H1 (cell line): ENCODE results near the gene TRAF1. TPM values are rescaled to one million over a fixed set of nuclear protein-coding genes. Genes with fewer than 3 reads are reported as not detected.
A peak's percentile ranks its signal among the peaks of the same experiment; 100 is the strongest.

ENCODE experiments used
- CTCF ChIA-PET: fragments of 300-600 bp; sonication (Branson Sonifier 250); formaldehyde crosslinking; loops from one replicate; lab custom pipeline; 2021; ENCODE audit not compliant: partially characterized antibody; lab: Charles Lee
- POLR2A ChIA-PET: fragments of 300-600 bp; sonication (Branson Sonifier 250); formaldehyde crosslinking; loops from one replicate; lab custom pipeline; 2021; ENCODE audit warnings: inconsistent platforms; ENCODE audit not compliant: partially characterized antibody; lab: Charles Lee
- DNase-seq, 2 experiments: peaks; one replicate each; pipeline versions ENCODE4 v3.0.0 to v3.0.0-alpha.2; 2010 to 2022; ENCODE audit warnings: low spot score in 2 of 2, low read depth in 1 of 2, mixed read lengths in 1 of 2
- FAIRE-seq: peaks from 2 replicates; lab custom pipeline; 2011; peaks lifted over from hg19 to GRCh38; lab: Jason Lieb, UNC
- H2AFZ ChIP-seq: 2 replicates; pipeline ENCODE4 v1.8.1; 2012; ENCODE audit warnings: low read length, inconsistent platforms
- H2AK5ac ChIP-seq: 2 replicates; pipeline ENCODE4 v1.6.1; 2013; ENCODE audit warnings: low read depth, low read length
- H2BK120ac ChIP-seq: replicated peaks from 2 replicates; pipeline ENCODE3; 2013; ENCODE audit warnings: low read depth, low read length, inconsistent platforms
- H2BK12ac ChIP-seq: 2 replicates; pipeline ENCODE4 v1.6.1; 2013; ENCODE audit warnings: low read depth, low read length
- H2BK15ac ChIP-seq: 2 replicates; pipeline ENCODE4 v1.6.1; 2013; ENCODE audit warnings: low read length
- H2BK20ac ChIP-seq: 2 replicates; pipeline ENCODE4 v1.6.1; 2013; ENCODE audit warnings: low read length
- H2BK5ac ChIP-seq: 2 replicates; pipeline ENCODE4 v1.6.1; 2013; ENCODE audit warnings: low read depth, low read length
- H3K14ac ChIP-seq: 2 replicates; pipeline ENCODE4 v1.6.1; 2013; ENCODE audit warnings: inconsistent platforms; ENCODE audit not compliant: insufficient read length
- H3K18ac ChIP-seq: 2 replicates; pipeline ENCODE4 v1.6.1; 2013; ENCODE audit warnings: low read length; ENCODE audit errors: extremely low read depth
- H3K23ac ChIP-seq: 2 replicates; pipeline ENCODE4 v1.6.1; 2013; ENCODE audit warnings: inconsistent platforms; ENCODE audit not compliant: insufficient read length
- H3K23me2 ChIP-seq: 2 replicates; pipeline ENCODE4 v1.6.1; 2013; ENCODE audit warnings: low read depth, low read length
- H3K27ac ChIP-seq: 2 replicates; pipeline ENCODE4 v1.6.1; 2011; ENCODE audit warnings: low read depth, low read length, inconsistent platforms
- H3K27me3 ChIP-seq, 4 experiments: replicated peaks in 1 of 4; 1 replicate in 1 of 4; 2 replicates in 3 of 4; pipeline versions ENCODE4 v1.6.1 to v1.8.1; 2011 to 2013; ENCODE audit warnings: low read length in 3 of 4, mild to moderate bottlenecking in 3 of 4, inconsistent platforms in 2 of 4, mixed read lengths in 2 of 4, moderate library complexity in 1 of 4; ENCODE audit not compliant: control insufficient read depth in 3 of 4, insufficient read depth in 3 of 4; ENCODE audit errors: extremely low read depth in 1 of 4
- H3K36me3 ChIP-seq, 4 experiments: 2 replicates each; pipeline versions ENCODE4 v1.6.1 to v1.8.1; 2011 to 2013; ENCODE audit warnings: mild to moderate bottlenecking in 4 of 4, low read length in 3 of 4, moderate library complexity in 2 of 4, control low read depth in 1 of 4, inconsistent platforms in 1 of 4; ENCODE audit not compliant: insufficient read depth in 4 of 4, control insufficient read depth in 2 of 4
- H3K4ac ChIP-seq: replicated peaks from 2 replicates; pipeline ENCODE3; 2013; ENCODE audit warnings: low read length, low read depth, mixed read lengths, inconsistent platforms; ENCODE audit not compliant: insufficient read length
- H3K4me1 ChIP-seq, 4 experiments: replicated peaks in 1 of 4; 1 replicate in 1 of 4; 2 replicates in 3 of 4; pipeline versions ENCODE4 v1.6.1 to v1.8.1; 2011 to 2013; ENCODE audit warnings: low read length in 3 of 4, inconsistent platforms in 2 of 4, mixed read lengths in 1 of 4; ENCODE audit not compliant: insufficient read depth in 4 of 4, control insufficient read depth in 3 of 4
- H3K4me2 ChIP-seq, 2 experiments: 2 replicates each; pipeline versions ENCODE4 v1.6.1 to v1.8.1; 2011 to 2013; ENCODE audit warnings: low read depth in 2 of 2, low read length in 2 of 2, control low read depth in 1 of 2, inconsistent platforms in 1 of 2, mild to moderate bottlenecking in 1 of 2; ENCODE audit not compliant: insufficient read depth in 1 of 2
- H3K4me3 ChIP-seq, 4 experiments: fragments of 200-600, 300-600 bp in 1 of 4; sonication (generic), shearing (Covaris generic), sonication (Bioruptor Twin) in 1 of 4; 2 replicates each; pipeline versions ENCODE4 v1.5.1 to v1.8.1; 2011 to 2016; ENCODE audit warnings: low read length in 4 of 4, low read depth in 3 of 4, control low read depth in 2 of 4, inconsistent platforms in 2 of 4, mild to moderate bottlenecking in 2 of 4, mixed read lengths in 1 of 4, moderate library complexity in 1 of 4; ENCODE audit not compliant: insufficient read depth in 2 of 4; ENCODE audit errors: extremely low read depth in 1 of 4
- H3K56ac ChIP-seq: replicated peaks from 2 replicates; pipeline ENCODE3; 2013; ENCODE audit warnings: low read depth, mild to moderate bottlenecking, mixed read lengths, low read length, inconsistent platforms; ENCODE audit not compliant: insufficient read length
- H3K79me1 ChIP-seq: 2 replicates; pipeline ENCODE4 v1.6.1; 2013; ENCODE audit warnings: low read depth, low read length, control low read depth
- H3K79me2 ChIP-seq, 2 experiments: 2 replicates each; pipeline versions ENCODE4 v1.6.1 to v1.8.1; 2012 to 2013; ENCODE audit warnings: low read length in 2 of 2, mild to moderate bottlenecking in 2 of 2, inconsistent platforms in 1 of 2; ENCODE audit not compliant: insufficient read depth in 2 of 2, control insufficient read depth in 1 of 2
- H3K9ac ChIP-seq, 4 experiments: replicated peaks in 1 of 4; 1 replicate in 1 of 4; 2 replicates in 3 of 4; pipeline versions ENCODE4 v1.6.1 to v1.8.1; 2011 to 2013; ENCODE audit warnings: low read depth in 3 of 4, low read length in 3 of 4, control low read depth in 2 of 4, mild to moderate bottlenecking in 2 of 4, moderate library complexity in 2 of 4, inconsistent platforms in 1 of 4; ENCODE audit errors: extremely low read depth in 1 of 4
- H3K9me3 ChIP-seq, 2 experiments: 2 replicates each; pipeline versions ENCODE4 v1.6.1 to v1.8.1; 2012 to 2013; ENCODE audit warnings: mild to moderate bottlenecking in 2 of 2, moderate library complexity in 2 of 2, control low read depth in 1 of 2, inconsistent platforms in 1 of 2, low read depth in 1 of 2, low read length in 1 of 2, mixed read lengths in 1 of 2; ENCODE audit not compliant: insufficient read depth in 2 of 2
- H4K20me1 ChIP-seq, 2 experiments: replicated peaks in 1 of 2; 2 replicates each; pipeline versions ENCODE3 to v1.8.1; 2011 to 2013; ENCODE audit warnings: inconsistent platforms in 2 of 2, low read length in 2 of 2, mild to moderate bottlenecking in 1 of 2; ENCODE audit not compliant: insufficient read depth in 2 of 2, control insufficient read depth in 1 of 2
- H4K5ac ChIP-seq: 2 replicates; pipeline ENCODE4 v1.6.1; 2013; ENCODE audit warnings: low read length, low read depth, mixed read lengths, inconsistent platforms; ENCODE audit not compliant: insufficient read length
- H4K8ac ChIP-seq: 2 replicates; pipeline ENCODE4 v1.8.0; 2013; ENCODE audit warnings: mild to moderate bottlenecking, moderate library complexity, low read length, inconsistent platforms; ENCODE audit not compliant: insufficient read depth; ENCODE audit errors: extremely low read depth
- H4K91ac ChIP-seq: replicated peaks from 2 replicates; pipeline ENCODE3; 2013; ENCODE audit warnings: low read length, mixed read lengths, inconsistent platforms; ENCODE audit not compliant: insufficient read length
- ATF2 ChIP-seq: IDR thresholded peaks from 2 replicates; pipeline ENCODE4 v1.6.1; 2012; ENCODE audit warnings: low read length, inconsistent platforms
- CREB1 ChIP-seq: IDR thresholded peaks from 2 replicates; pipeline ENCODE4 v1.6.1; 2012; ENCODE audit warnings: inconsistent platforms
- CTCF ChIP-seq, 3 experiments: IDR thresholded peaks; 1 replicate in 2 of 3; 2 replicates in 1 of 3; pipeline versions ENCODE4 v1.5.1 to v1.6.1; 2011; ENCODE audit warnings: low read length in 3 of 3, mild to moderate bottlenecking in 3 of 3, inconsistent platforms in 2 of 3, low read depth in 1 of 3, moderate library complexity in 1 of 3; ENCODE audit not compliant: insufficient read depth in 1 of 3; ENCODE audit errors: control extremely low read depth in 1 of 3
- EZH2 ChIP-seq: fragments of 200-600 bp; sonication (generic); IDR thresholded peaks from 2 replicates; pipeline ENCODE4 v1.7.1; 2012; ENCODE audit warnings: low read depth, mild to moderate bottlenecking, moderate library complexity, low read length, inconsistent platforms; ENCODE audit not compliant: severe bottlenecking
- POLR2A ChIP-seq, 2 experiments: IDR thresholded peaks; 1 replicate in 1 of 2; 2 replicates in 1 of 2; pipeline ENCODE4 v1.6.1; 2011; ENCODE audit warnings: low read depth in 2 of 2, low read length in 2 of 2, mild to moderate bottlenecking in 2 of 2; ENCODE audit errors: control extremely low read depth in 1 of 2
- RAD21 ChIP-seq, 2 experiments: IDR thresholded peaks in 1 of 2; conservative IDR thresholded peaks in 1 of 2; 2 replicates each; pipeline ENCODE4 v1.6.1; 2011; ENCODE audit warnings: low read depth in 2 of 2, low read length in 2 of 2, improper control_type of control experiment in 1 of 2, inconsistent platforms in 1 of 2, mild to moderate bottlenecking in 1 of 2, moderate library complexity in 1 of 2
- WGBS, 2 experiments: shearing (Covaris generic) in 1 of 2; methylation state at CpG; one replicate each; pipeline versions ENCODE4 v1.1.6 to v1.1.7; 2013 to 2015; ENCODE audit warnings: low lambda C conversion rate in 2 of 2, mixed read lengths in 2 of 2, inconsistent platforms in 1 of 2, low coverage in 1 of 2, missing lambda C conversion rate in 1 of 2; ENCODE audit not compliant: insufficient replicate concordance in 2 of 2, insufficient coverage in 1 of 2, insufficient read length in 1 of 2; ENCODE audit errors: extremely low coverage in 1 of 2, missing lambda C conversion rate in 1 of 2; 5-methylcytosine and 5-hydroxymethylcytosine counted together
- polyA plus RNA-seq, 7 experiments: library from polyadenylated mRNA; depleted of rRNA in 3 of 7; stranded (reverse) in 5 of 7; unstranded in 2 of 7; fragments of >200 nt in 5 of 7; fragments of 200-250 nt in 2 of 7; gene quantifications; 1 replicate in 5 of 7; 2 replicates in 1 of 7; 4 replicates in 1 of 7; pipeline versions ENCODE4 v1.2.1 to v1.2.3, GENCODE V29; 2011 to 2013; ENCODE audit warnings: missing spikeins in 2 of 7, mixed read lengths in 2 of 7
- total RNA-seq: library from RNA; stranded (reverse); fragmentation: NEBNext Ultra II Directional; extraction: Animal tissue kit (Norgen Biotek cat#: 25700); gene quantifications from 2 replicates; pipeline ENCODE4 v1.2.1, GENCODE V29; 2021

Gene TRAF1
- total and polyA plus RNA-seq, 2 of the 8 experiments (the other 6 are each of a cell fraction or from before 2014, with no cell fraction given): 1.6 to 3.2 TPM

GRCh38 chr9:120936011-120936763 is 9.6 kb upstream of the TRAF1 start:
- H2BK20ac ChIP-seq: 0 out of 2 replicates have a peak overlapping the region, but pooled peaks have one; percentile 66
- H2BK12ac ChIP-seq: no peak overlapping the region; the same call in 1 of the 2 replicates
- H3K23me2 ChIP-seq: no peaks in the 10 kb centered on the region
- H2AK5ac ChIP-seq: no peak overlapping the region
- H3K27ac ChIP-seq: no peak overlapping the region
- H3K4me2 ChIP-seq: no peak overlapping the region
- WGBS, 2 experiments: 41% methylated on average over 10 of the region's 10 CpGs; no CpG with 5 or more reads in 1 of the 2 experiments
- CTCF ChIA-PET: interaction anchor here (0.6 to 12.5 kb wide), 26 partner anchors 9 to 220 kb away, joined by 3 to 108 read pairs (median 4); no protein-coding TSS in a partner anchor
- H4K5ac ChIP-seq: no peak overlapping the region
- no peak overlapping the region for H3K56ac ChIP-seq
- no peak overlapping the region for H3K9ac ChIP-seq
- no peaks in the 10 kb centered on the region for H3K79me2 ChIP-seq
- no peak overlapping the region for H3K4me3 ChIP-seq
- no peak for FAIRE-seq
- no peaks in the 10 kb centered on the region for H4K20me1 ChIP-seq
- H4K8ac ChIP-seq: 0 out of 2 replicates have a peak overlapping the region, but pooled peaks have one; percentile 31
- POLR2A ChIA-PET: interaction anchor here (0.6 to 1.5 kb wide), 2 partner anchors 82 to 94 kb away, joined by 3 read pairs; partner anchors contain the start of gene PSMD5
- no peak overlapping the region for H3K23ac ChIP-seq
- H3K36me3 ChIP-seq: no peaks in the 10 kb centered on the region
- no peak overlapping the region for H3K18ac ChIP-seq
- H2AFZ ChIP-seq: no peak overlapping the region
- H3K14ac ChIP-seq: no peak overlapping the region
- no peak overlapping the region for H2BK120ac ChIP-seq
- peaks cover 0 to 2% (median under 1%) of the 10 kb centered on the region in 4 experiments; a peak in 2 of 7 replicates for H3K4me1 ChIP-seq
- no peak overlapping the region for H3K4ac ChIP-seq
- H3K9me3 ChIP-seq: no peaks in the 10 kb centered on the region
- no peaks in the 10 kb centered on the region for H3K27me3 ChIP-seq
- DNase-seq: peak; percentile 66 to 96
- H2BK5ac ChIP-seq: no peak overlapping the region
- H2BK15ac ChIP-seq: peak overlapping the region; percentile 50; the same call in 1 of the 2 replicates
- no peak overlapping the region for H4K91ac ChIP-seq
- no peaks in the 10 kb centered on the region for H3K79me1 ChIP-seq
- TF ChIP-seq CREB1: no peak
- no peak for TF ChIP-seq POLR2A (IDR thresholded peaks at IDR 0.05; ENCODE audit: control extremely low read depth in 1 of 2, low read depth in 2 of 2, low read length in 2 of 2)
- peak; percentile 92 to 93 (median 92) for TF ChIP-seq CTCF (IDR thresholded peaks at IDR 0.05; ENCODE audit: control extremely low read depth in 1 of 3, insufficient read depth in 1 of 3, low read depth in 1 of 3, low read length in 3 of 3)
- no peak for TF ChIP-seq EZH2
- TF ChIP-seq ATF2: no peak
- peak; percentile 89 to 92 for TF ChIP-seq RAD21 (IDR thresholded peaks at IDR 0.05 in 1 of 2, conservative IDR thresholded peaks at IDR 0.05 in 1 of 2; ENCODE audit: low read depth in 2 of 2, low read length in 2 of 2)
